ENCODE data around the gene TEN1. TPM values are rescaled to one million over a fixed set of nuclear protein-coding genes. Genes with fewer than 3 reads are reported as not detected.

The TEN1 gene
- total and polyA plus RNA-seq, 4 experiments from 2014 or later, result 10.2 to 20.2 (median 14.6) TPM

DNA sequence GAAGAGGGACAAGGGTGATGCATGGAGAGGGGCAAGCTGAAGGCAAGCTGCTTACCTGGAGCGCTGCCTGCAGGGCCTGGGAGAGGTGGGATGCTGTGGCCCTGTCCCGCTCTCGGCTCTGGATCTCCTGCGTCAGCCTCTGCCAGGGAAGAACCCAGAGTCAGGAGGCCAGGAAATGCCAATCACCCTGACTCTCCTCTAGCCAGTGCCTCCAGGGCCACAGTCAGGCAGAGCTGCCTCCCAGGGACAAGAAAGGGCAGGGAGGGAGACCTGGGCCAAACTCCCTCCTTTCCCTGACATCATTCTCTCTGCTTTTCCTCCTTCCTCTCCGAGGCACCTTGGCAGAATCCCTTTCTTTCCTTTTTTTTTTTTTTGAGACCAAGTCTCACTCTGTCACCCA, 32.9 kb downstream of the TEN1 start:
- Histone ChIP-seq H3K9me3 (ENCODE audit: control insufficient read depth in 1 of 2, low read length in 2 of 2) (no peaks in the 10 kb centered on the region), H3K36me3 (ENCODE audit: insufficient read depth, low read length) (no peaks in the 10 kb centered on the region), H3K27ac (ENCODE audit: low read depth, low read length) (no peak overlapping the region), H3K4me1 (ENCODE audit: insufficient read depth, low read length) (peaks cover 8% of the 10 kb centered on the region), H3K27me3 (ENCODE audit: insufficient read depth, low read length) (no peaks in the 10 kb centered on the region), H3K4me3 (ENCODE audit: low read length in 2 of 2) (no peak overlapping the region)
- POLR2A ChIA-PET (ENCODE audit: partially characterized antibody), result no interaction called here
- Mint-ChIP-seq H3K36me3 (no peaks in the 10 kb centered on the region), H3K4me3 (no peak overlapping the region), H3K9me3 (no peaks in the 10 kb centered on the region), H3K4me1 (peaks cover 3 to 11% (median 6%) of the 10 kb centered on the region in 4 donors), H3K27me3 (no peaks in the 10 kb centered on the region), H3K27ac (no peak overlapping the region)
- no peak for DNase-seq
- CTCF ChIA-PET (ENCODE audit: partially characterized antibody), result interaction anchor here (0.7 to 11.7 kb wide), 11 partner anchors 7 to 287 kb away, joined by 3 to 168 read pairs (median 4); partner anchors contain the start of genes CDK3 and MRPL38
- intact Hi-C loops (cut with micrococcal nuclease), result loop anchor here (5.0 kb wide), 2 partner anchors 110 to 170 kb away; no protein-coding TSS in a partner anchor

- H3K4me1 Mint-ChIP-seq, result peaks cover 3 to 11% (median 6%) of the 10 kb centered on the region in 4 donors
- no peaks in the 10 kb centered on the region for H3K9me3 Mint-ChIP-seq
- H3K27ac Mint-ChIP-seq, result peak overlapping the region in 1 of 7 donors; percentile 56
- ChIA-PET POLR2A (ENCODE audit: partially characterized antibody) (interaction anchor here (0.7 to 1.7 kb wide), 6 partner anchors 16 to 266 kb away, joined by 3 to 6 read pairs (median 4); partner anchors contain the start of gene EXOC7), CTCF (ENCODE audit: partially characterized antibody) (interaction anchor here (0.6 to 11.7 kb wide), 46 partner anchors 9 to 1377 kb away, joined by 3 to 168 read pairs (median 5); partner anchors contain the start of genes CDK3, EVPL, EXOC7 and MRPL38)
- intact Hi-C loops (cut with micrococcal nuclease), result loop anchor here (5.0 kb wide), 2 partner anchors 109 to 169 kb away; no protein-coding TSS in a partner anchor
- H3K27ac ChIP-seq (ENCODE audit: low read depth, low read length), result no peak overlapping the region
- no peak overlapping the region for H3K4me3 Mint-ChIP-seq
- peaks cover 8% of the 10 kb centered on the region for H3K4me1 ChIP-seq (ENCODE audit: insufficient read depth, low read length)
- H3K27me3 ChIP-seq (ENCODE audit: insufficient read depth, low read length), result no peaks in the 10 kb centered on the region
- H3K36me3 Mint-ChIP-seq, result no peaks in the 10 kb centered on the region
- no peak for DNase-seq
- H3K4me3 ChIP-seq (ENCODE audit: low read length in 2 of 2), result no peak overlapping the region
- H3K27me3 Mint-ChIP-seq, result no peaks in the 10 kb centered on the region
- H3K9me3 ChIP-seq (ENCODE audit: control insufficient read depth in 1 of 2, low read length in 2 of 2), result no peaks in the 10 kb centered on the region
- no peaks in the 10 kb centered on the region for H3K36me3 ChIP-seq (ENCODE audit: insufficient read depth, low read length)
Observed at GRCh38 chr17:76013377-76013932, 34.4 kb downstream of the TEN1 start.

DNA sequence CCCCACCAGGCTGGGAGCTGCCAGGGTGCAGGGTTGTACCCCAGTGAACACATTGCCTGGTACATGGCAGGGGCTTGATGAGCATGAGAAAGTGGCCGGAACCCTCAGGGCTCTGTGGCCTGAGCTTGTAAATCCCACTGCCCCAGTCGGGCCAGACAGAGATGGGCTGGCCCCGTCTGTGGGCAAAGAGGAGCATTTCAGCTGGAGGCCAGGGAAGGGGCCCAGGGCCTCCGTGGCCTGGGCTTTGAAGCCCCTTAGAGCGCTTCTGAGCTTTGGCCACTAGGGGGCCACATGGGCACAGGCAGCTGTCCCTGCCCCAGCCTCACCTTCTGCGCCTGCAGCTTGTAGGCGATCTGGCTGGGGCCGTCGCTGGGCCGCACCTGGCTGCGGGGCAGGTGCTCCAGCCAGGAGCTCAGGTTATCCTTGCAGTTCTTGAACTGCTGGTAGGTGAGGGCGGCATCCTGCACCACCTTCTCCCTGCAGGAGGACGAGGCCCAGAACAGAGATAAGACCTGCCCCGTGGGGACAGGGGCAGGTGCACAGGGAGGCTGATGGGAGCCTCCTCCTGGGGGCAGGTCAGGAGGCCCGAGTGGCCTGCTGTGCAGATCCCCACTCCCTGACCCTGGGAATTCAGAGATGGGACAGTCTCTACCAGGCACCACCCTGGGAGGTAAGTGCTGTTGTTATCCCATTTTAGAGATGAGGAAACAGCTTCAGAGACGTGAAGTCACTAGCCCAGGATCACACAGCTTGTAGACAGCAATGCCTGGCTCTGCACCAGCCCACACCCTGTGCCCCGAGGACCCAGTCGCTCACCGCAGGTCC, 35.3 kb downstream of the TEN1 start:
- DNase-seq, result peak; percentile 72 to 79 (median 74)
- ChIA-PET CTCF (ENCODE audit: partially characterized antibody) (interaction anchor here (0.6 to 11.7 kb wide), 60 partner anchors 9 to 1376 kb away, joined by 3 to 168 read pairs (median 4); partner anchors contain the start of genes CDK3, EVPL, EXOC7 and MRPL38), POLR2A (ENCODE audit: partially characterized antibody) (interaction anchor here (0.7 to 1.7 kb wide), 7 partner anchors 15 to 265 kb away, joined by 3 to 6 read pairs (median 3); partner anchors contain the start of gene EXOC7)
- no peak overlapping the region for H3K4me3 ChIP-seq (ENCODE audit: low read length in 2 of 2)
- H3K27ac ChIP-seq (ENCODE audit: low read depth, low read length), result no peak overlapping the region
- H3K27me3 ChIP-seq (ENCODE audit: insufficient read depth, low read length), result no peaks in the 10 kb centered on the region
- Mint-ChIP-seq H3K9me3 (no peaks in the 10 kb centered on the region), H3K4me3 (peak overlapping the region in 2 of 8 donors; percentile 34 to 52), H3K27ac (peak overlapping the region in 2 of 7 donors; percentile 50 to 81), H3K4me1 (peaks cover 3 to 11% (median 6%) of the 10 kb centered on the region in 4 donors), H3K27me3 (no peaks in the 10 kb centered on the region), H3K36me3 (no peaks in the 10 kb centered on the region)
- no peaks in the 10 kb centered on the region for H3K9me3 ChIP-seq (ENCODE audit: control insufficient read depth in 1 of 2, low read length in 2 of 2)
- H3K4me1 ChIP-seq (ENCODE audit: insufficient read depth, low read length), result peaks cover 8% of the 10 kb centered on the region
- intact Hi-C loops (cut with micrococcal nuclease), result loop anchor here (1.0 to 5.0 kb wide), 6 partner anchors 58 to 285 kb away; partner anchors contain the start of gene SRP68
- H3K36me3 ChIP-seq (ENCODE audit: insufficient read depth, low read length), result no peaks in the 10 kb centered on the region

DNA sequence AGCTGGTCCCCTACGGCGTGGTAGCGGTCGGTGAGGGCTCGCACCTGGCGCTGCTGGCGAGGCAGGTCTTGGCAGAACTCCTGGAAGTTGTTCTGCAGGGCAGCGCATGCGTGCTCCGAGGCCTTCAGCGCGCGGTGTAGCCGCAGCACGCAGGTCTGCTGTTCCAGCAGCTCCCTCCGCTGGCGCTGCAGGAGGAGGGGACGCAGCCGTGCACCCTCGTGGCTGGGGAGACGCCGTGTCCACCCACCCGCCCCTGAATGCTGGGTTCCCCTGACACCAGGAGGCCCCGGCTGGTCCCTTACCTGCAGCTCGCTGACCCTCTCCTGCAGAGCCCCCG, 35.9 kb downstream of the TEN1 start:
- Histone ChIP-seq H3K27me3 (ENCODE audit: insufficient read depth, low read length) (no peaks in the 10 kb centered on the region), H3K4me1 (ENCODE audit: insufficient read depth, low read length) (peaks cover 8% of the 10 kb centered on the region), H3K27ac (ENCODE audit: low read depth, low read length) (no peak overlapping the region), H3K36me3 (ENCODE audit: insufficient read depth, low read length) (no peaks in the 10 kb centered on the region), H3K9me3 (ENCODE audit: control insufficient read depth in 1 of 2, low read length in 2 of 2) (no peaks in the 10 kb centered on the region), H3K4me3 (ENCODE audit: low read length in 2 of 2) (no peak overlapping the region)
- Mint-ChIP-seq H3K9me3 (no peaks in the 10 kb centered on the region), H3K36me3 (no peaks in the 10 kb centered on the region), H3K4me1 (peaks cover 2 to 7% (median 6%) of the 10 kb centered on the region in 4 donors), H3K27ac (no peak overlapping the region), H3K27me3 (no peaks in the 10 kb centered on the region), H3K4me3 (no peak overlapping the region)
- no peak for DNase-seq
- ChIA-PET POLR2A (ENCODE audit: partially characterized antibody) (interaction anchor here (1.1 to 1.7 kb wide), 4 partner anchors 56 to 265 kb away, joined by 3 to 6 read pairs (median 5); no protein-coding TSS in a partner anchor), CTCF (ENCODE audit: partially characterized antibody) (interaction anchor here (0.7 to 11.7 kb wide), 45 partner anchors 8 to 393 kb away, joined by 3 to 168 read pairs (median 5); partner anchors contain the start of genes CDK3, EVPL, EXOC7 and MRPL38)
- intact Hi-C loops (cut with micrococcal nuclease), result loop anchor here (1.0 to 5.0 kb wide), 6 partner anchors 58 to 284 kb away; partner anchors contain the start of gene SRP68

- Histone ChIP-seq H3K36me3 (ENCODE audit: insufficient read depth, low read length) (no peaks in the 10 kb centered on the region), H3K4me3 (ENCODE audit: low read length in 2 of 2) (no peak overlapping the region), H3K27me3 (ENCODE audit: insufficient read depth, low read length) (no peaks in the 10 kb centered on the region), H3K4me1 (ENCODE audit: insufficient read depth, low read length) (peaks cover 8% of the 10 kb centered on the region), H3K9me3 (ENCODE audit: control insufficient read depth in 1 of 2, low read length in 2 of 2) (no peaks in the 10 kb centered on the region), H3K27ac (ENCODE audit: low read depth, low read length) (no peak overlapping the region)
- CTCF ChIA-PET (ENCODE audit: partially characterized antibody), result interaction anchor here (3.6 to 11.7 kb wide), 2 partner anchors 8 to 282 kb away, joined by 21 to 168 read pairs; no protein-coding TSS in a partner anchor
- DNase-seq, result no peak
- Mint-ChIP-seq H3K36me3 (no peaks in the 10 kb centered on the region), H3K27me3 (no peaks in the 10 kb centered on the region), H3K4me3 (no peak overlapping the region), H3K4me1 (peaks cover 2 to 7% (median 6%) of the 10 kb centered on the region in 4 donors), H3K27ac (no peak overlapping the region), H3K9me3 (no peaks in the 10 kb centered on the region)
- intact Hi-C loops (cut with micrococcal nuclease), result no loop called here
- POLR2A ChIA-PET (ENCODE audit: partially characterized antibody), result interaction anchor here (1.5 kb wide), 1 partner anchor 12 kb away, joined by 3 read pairs; no protein-coding TSS in a partner anchor
Observed at GRCh38 chr17:76017481-76018339, 38.7 kb downstream of the TEN1 start.

DNA sequence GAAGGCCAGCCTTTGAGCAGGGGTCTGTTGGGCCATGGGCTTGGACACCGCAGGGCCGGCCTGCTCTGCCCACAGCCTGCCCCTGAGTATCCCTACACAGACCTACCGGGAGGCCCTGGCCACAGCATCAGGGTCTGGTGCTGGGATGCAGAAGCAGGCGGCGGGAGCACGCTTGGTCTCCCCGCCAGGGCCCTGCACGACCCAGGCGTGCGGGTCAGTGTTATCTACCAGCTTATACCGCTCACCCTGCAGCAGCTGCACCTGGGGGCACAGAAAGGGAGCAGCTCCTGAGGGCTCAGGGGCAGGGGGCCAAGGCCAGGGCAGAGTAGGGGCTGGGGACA, 39.3 kb downstream of the TEN1 start:
- no peaks in the 10 kb centered on the region for H3K9me3 Mint-ChIP-seq
- intact Hi-C loops (cut with micrococcal nuclease), result no loop called here
- POLR2A ChIA-PET (ENCODE audit: partially characterized antibody), result interaction anchor here (1.5 kb wide), 1 partner anchor 11 kb away, joined by 3 read pairs; no protein-coding TSS in a partner anchor
- H3K27ac Mint-ChIP-seq, result peak overlapping the region in 1 of 7 donors; percentile 82
- H3K27me3 ChIP-seq (ENCODE audit: insufficient read depth, low read length), result no peaks in the 10 kb centered on the region
- no peaks in the 10 kb centered on the region for H3K27me3 Mint-ChIP-seq
- CTCF ChIA-PET (ENCODE audit: partially characterized antibody), result interaction anchor here (1.4 to 11.7 kb wide), 4 partner anchors 9 to 281 kb away, joined by 4 to 168 read pairs (median 14); partner anchors contain the start of gene MRPL38
- H3K4me1 ChIP-seq (ENCODE audit: insufficient read depth, low read length), result peaks cover 8% of the 10 kb centered on the region
- DNase-seq, result no peak
- no peak overlapping the region for H3K4me3 Mint-ChIP-seq
- peaks cover 2 to 7% (median 6%) of the 10 kb centered on the region in 4 donors for H3K4me1 Mint-ChIP-seq
- no peaks in the 10 kb centered on the region for H3K9me3 ChIP-seq (ENCODE audit: control insufficient read depth in 1 of 2, low read length in 2 of 2)
- H3K4me3 ChIP-seq (ENCODE audit: low read length in 2 of 2), result no peak overlapping the region
- no peaks in the 10 kb centered on the region for H3K36me3 ChIP-seq (ENCODE audit: insufficient read depth, low read length)
- no peak overlapping the region for H3K27ac ChIP-seq (ENCODE audit: low read depth, low read length)
- H3K36me3 Mint-ChIP-seq, result no peaks in the 10 kb centered on the region
